ENCODE measurements around the gene MCCC2.

GRCh38 chr5:71663191-71663969, 76.2 kb downstream of the MCCC2 start:
- TF ChIP-seq EZH2phosphoT487 (IDR thresholded peaks at IDR 0.05; ENCODE audit: insufficient read depth, low read depth) (no peak), EZH2 (IDR thresholded peaks at IDR 0.05; ENCODE audit: insufficient read depth, poor library complexity, severe bottlenecking) (no peak)

Measured in GM23248 (cell line).